ENCODE data around the gene SEMA4A. TPM values are rescaled to one million over a fixed set of nuclear protein-coding genes. Genes with fewer than 3 reads are reported as not detected.

The SEMA4A gene
- total and polyA plus RNA-seq, 9 of the 15 experiments (the other 6 are each of a cell fraction or from before 2014, with no cell fraction given): 0.04 to 1.7 (median 0.45) TPM

DNA sequence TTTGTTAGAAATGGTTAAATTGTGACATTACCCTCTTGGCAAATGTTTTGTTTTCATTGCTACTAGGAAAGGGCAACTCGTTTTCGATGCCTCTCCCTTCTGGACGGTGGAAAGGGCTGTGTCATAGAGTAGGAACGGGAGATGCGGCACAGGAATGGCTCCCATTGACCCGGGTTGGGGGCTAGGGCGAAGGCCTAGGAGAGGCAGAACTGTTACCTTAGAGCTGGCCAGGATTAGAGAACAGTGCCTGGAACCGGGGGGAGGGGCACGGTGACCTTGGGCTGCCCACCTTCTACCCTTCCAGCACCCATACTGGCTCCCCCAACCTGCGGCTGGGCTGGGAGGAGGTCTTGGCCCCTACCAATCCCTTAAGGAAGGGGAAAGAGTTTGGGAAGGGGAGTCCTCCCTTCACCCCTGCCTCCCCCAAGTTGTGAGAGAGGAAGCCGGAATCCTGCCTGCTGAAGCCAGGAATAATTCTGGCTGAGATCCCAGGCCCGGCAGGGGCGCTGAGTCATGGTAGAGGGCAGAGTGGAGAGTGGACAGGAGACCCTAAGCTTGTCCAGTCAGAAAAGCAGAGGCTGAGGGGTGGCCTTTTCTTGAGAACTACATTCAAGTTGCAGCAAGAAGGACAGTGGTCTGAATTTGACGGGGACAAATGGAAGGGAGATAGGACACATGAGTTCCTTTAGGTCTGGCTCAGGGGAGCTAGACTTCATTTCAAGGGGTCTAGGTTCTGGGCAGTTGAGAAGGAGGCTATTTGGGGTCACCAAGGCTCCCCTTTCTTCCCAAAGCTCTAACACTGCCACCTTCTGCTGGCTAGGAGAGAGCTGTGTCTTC, 30.6 kb upstream of the SEMA4A start (continued):
- TF ChIP-seq, protein P1, sequence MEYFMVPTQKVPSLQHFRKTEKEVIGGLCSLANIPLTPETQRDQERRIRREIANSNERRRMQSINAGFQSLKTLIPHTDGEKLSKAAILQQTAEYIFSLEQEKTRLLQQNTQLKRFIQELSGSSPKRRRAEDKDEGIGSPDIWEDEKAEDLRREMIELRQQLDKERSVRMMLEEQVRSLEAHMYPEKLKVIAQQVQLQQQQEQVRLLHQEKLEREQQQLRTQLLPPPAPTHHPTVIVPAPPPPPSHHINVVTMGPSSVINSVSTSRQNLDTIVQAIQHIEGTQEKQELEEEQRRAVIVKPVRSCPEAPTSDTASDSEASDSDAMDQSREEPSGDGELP (CRISPR knock-in tag; IDR thresholded peaks at IDR 0.05; ENCODE audit: borderline replicate concordance): peak; percentile 49; the same call in 1 of the 2 replicates
- TF ChIP-seq IRF1 (CRISPR knock-in tag; IDR thresholded peaks at IDR 0.05; ENCODE audit: borderline replicate concordance): no peak
- TF ChIP-seq CBX1 (IDR thresholded peaks at IDR 0.05; ENCODE audit: low read depth): no peak
- TF ChIP-seq CEBPG (CRISPR knock-in tag; IDR thresholded peaks at IDR 0.05): no peak
- TF ChIP-seq CEBPG (tag; conservative IDR thresholded peaks at IDR 0.05 in 1 of 2, IDR thresholded peaks at IDR 0.05 in 1 of 2): no peak
- TF ChIP-seq PRPF4 (IDR thresholded peaks at IDR 0.05; ENCODE audit: insufficient read depth, low read depth, low read length, poor library complexity, severe bottlenecking): no peak
- TF ChIP-seq, protein P2, sequence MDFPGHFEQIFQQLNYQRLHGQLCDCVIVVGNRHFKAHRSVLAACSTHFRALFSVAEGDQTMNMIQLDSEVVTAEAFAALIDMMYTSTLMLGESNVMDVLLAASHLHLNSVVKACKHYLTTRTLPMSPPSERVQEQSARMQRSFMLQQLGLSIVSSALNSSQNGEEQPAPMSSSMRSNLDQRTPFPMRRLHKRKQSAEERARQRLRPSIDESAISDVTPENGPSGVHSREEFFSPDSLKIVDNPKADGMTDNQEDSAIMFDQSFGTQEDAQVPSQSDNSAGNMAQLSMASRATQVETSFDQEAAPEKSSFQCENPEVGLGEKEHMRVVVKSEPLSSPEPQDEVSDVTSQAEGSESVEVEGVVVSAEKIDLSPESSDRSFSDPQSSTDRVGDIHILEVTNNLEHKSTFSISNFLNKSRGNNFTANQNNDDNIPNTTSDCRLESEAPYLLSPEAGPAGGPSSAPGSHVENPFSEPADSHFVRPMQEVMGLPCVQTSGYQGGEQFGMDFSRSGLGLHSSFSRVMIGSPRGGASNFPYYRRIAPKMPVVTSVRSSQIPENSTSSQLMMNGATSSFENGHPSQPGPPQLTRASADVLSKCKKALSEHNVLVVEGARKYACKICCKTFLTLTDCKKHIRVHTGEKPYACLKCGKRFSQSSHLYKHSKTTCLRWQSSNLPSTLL (IDR thresholded peaks at IDR 0.05): no peak
- TF ChIP-seq HDAC6 (IDR thresholded peaks at IDR 0.05; ENCODE audit: low read depth, low read length): no peak
- no peak for TF ChIP-seq ZNF41 (CRISPR knock-in tag; conservative IDR thresholded peaks at IDR 0.05)
- no peak for TF ChIP-seq SMAD3 (CRISPR knock-in tag; conservative IDR thresholded peaks at IDR 0.05)
- no peak for TF ChIP-seq ZNF717 (CRISPR knock-in tag; IDR thresholded peaks at IDR 0.05)
- TF ChIP-seq TCF3 (CRISPR knock-in tag; IDR thresholded peaks at IDR 0.05): no peak
- TF ChIP-seq KLF10 (CRISPR knock-in tag; IDR thresholded peaks at IDR 0.05): no peak
- TF ChIP-seq, protein P3, sequence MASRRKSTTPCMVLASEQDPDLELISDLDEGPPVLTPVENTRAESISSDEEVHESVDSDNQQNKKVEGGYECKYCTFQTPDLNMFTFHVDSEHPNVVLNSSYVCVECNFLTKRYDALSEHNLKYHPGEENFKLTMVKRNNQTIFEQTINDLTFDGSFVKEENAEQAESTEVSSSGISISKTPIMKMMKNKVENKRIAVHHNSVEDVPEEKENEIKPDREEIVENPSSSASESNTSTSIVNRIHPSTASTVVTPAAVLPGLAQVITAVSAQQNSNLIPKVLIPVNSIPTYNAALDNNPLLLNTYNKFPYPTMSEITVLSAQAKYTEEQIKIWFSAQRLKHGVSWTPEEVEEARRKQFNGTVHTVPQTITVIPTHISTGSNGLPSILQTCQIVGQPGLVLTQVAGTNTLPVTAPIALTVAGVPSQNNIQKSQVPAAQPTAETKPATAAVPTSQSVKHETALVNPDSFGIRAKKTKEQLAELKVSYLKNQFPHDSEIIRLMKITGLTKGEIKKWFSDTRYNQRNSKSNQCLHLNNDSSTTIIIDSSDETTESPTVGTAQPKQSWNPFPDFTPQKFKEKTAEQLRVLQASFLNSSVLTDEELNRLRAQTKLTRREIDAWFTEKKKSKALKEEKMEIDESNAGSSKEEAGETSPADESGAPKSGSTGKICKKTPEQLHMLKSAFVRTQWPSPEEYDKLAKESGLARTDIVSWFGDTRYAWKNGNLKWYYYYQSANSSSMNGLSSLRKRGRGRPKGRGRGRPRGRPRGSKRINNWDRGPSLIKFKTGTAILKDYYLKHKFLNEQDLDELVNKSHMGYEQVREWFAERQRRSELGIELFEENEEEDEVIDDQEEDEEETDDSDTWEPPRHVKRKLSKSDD (conservative IDR thresholded peaks at IDR 0.05; ENCODE audit: low read length): no peak
- TF ChIP-seq ZC3H8 (IDR thresholded peaks at IDR 0.05): no peak
- TF ChIP-seq E4F1 (CRISPR knock-in tag; IDR thresholded peaks at IDR 0.05; ENCODE audit: borderline replicate concordance): no peak
- no peak for TF ChIP-seq SMARCA5 (IDR thresholded peaks at IDR 0.05)
